ENCODE measurements around the gene DND1. TPM values are rescaled to one million over a fixed set of nuclear protein-coding genes. Genes with fewer than 3 reads are reported as not detected.

DND1 gene
- polyA plus RNA-seq, 2 of the 4 experiments (the other 2 are of a cell fraction), result 0.63 to 1.0 TPM

GRCh38 chr5:140700177-140701144, 27.1 kb upstream of the DND1 start, which contains the start of gene ZMAT2 (continued):
- TF ChIP-seq ZSCAN20 (CRISPR knock-in tag; IDR thresholded peaks at IDR 0.05) (no peak), NFE2L2 (conservative IDR thresholded peaks at IDR 0.05; ENCODE audit: low read length) (no peak), PHF8 (IDR thresholded peaks at IDR 0.05; ENCODE audit: borderline replicate concordance, low read depth) (peak; percentile 30; the same call in 1 of the 2 replicates), RAD21 (conservative IDR thresholded peaks at IDR 0.05 in 1 of 2, IDR thresholded peaks at IDR 0.05 in 1 of 2) (no peak), EP300 (IDR thresholded peaks at IDR 0.05) (no peak), E2F6 (IDR thresholded peaks at IDR 0.05; ENCODE audit: borderline replicate concordance, low read depth) (no peak), EHMT2 (IDR thresholded peaks at IDR 0.05; ENCODE audit: low read depth) (no peak), MAX (IDR thresholded peaks at IDR 0.05) (peak; percentile 69), POLR2A (IDR thresholded peaks at IDR 0.05; ENCODE audit: low read length) (peak; percentile 59), ESRRA (IDR thresholded peaks at IDR 0.05; ENCODE audit: borderline replicate concordance, low read length) (no peak), HOXB13 (CRISPR knock-in tag; IDR thresholded peaks at IDR 0.05; ENCODE audit: low read depth) (no peak), CHD2 (IDR thresholded peaks at IDR 0.05; ENCODE audit: low read length, partially characterized antibody) (no peak), RARB (CRISPR knock-in tag; IDR thresholded peaks at IDR 0.05) (no peak), KDM1A (IDR thresholded peaks at IDR 0.05; ENCODE audit: low read depth) (no peak), REST (IDR thresholded peaks at IDR 0.05) (no peak), ZFP36 (IDR thresholded peaks at IDR 0.05; ENCODE audit: borderline replicate concordance, partially characterized antibody) (no peak), NPAS2 (CRISPR knock-in tag; IDR thresholded peaks at IDR 0.05; ENCODE audit: borderline replicate concordance) (no peak), PBX3 (IDR thresholded peaks at IDR 0.05) (peak; percentile 22), GATA3 (IDR thresholded peaks at IDR 0.05; ENCODE audit: borderline replicate concordance) (peak; percentile 71), MAFK (IDR thresholded peaks at IDR 0.05; ENCODE audit: partially characterized antibody) (no peak), BHLHE40 (IDR thresholded peaks at IDR 0.05; ENCODE audit: low read depth, low read length) (no peak), HEYL (CRISPR knock-in tag; IDR thresholded peaks at IDR 0.05) (no peak), ELK1 (IDR thresholded peaks at IDR 0.05; ENCODE audit: low read depth, low read length) (no peak), FOXS1 (CRISPR knock-in tag; IDR thresholded peaks at IDR 0.05) (no peak), RCOR1 (IDR thresholded peaks at IDR 0.05; ENCODE audit: low read depth, low read length) (no peak), JUN (IDR thresholded peaks at IDR 0.05) (peak; percentile 61 to 91; a peak in 4 of 5 replicates), KDM5A (IDR thresholded peaks at IDR 0.05) (peak; percentile 91), RFX5 (IDR thresholded peaks at IDR 0.05) (no peak), NR3C1 (IDR thresholded peaks at IDR 0.05) (no peak), ZNF302 (CRISPR knock-in tag; IDR thresholded peaks at IDR 0.05) (no peak), FOSB (CRISPR knock-in tag; IDR thresholded peaks at IDR 0.05) (no peak), TFCP2L1 (CRISPR knock-in tag; IDR thresholded peaks at IDR 0.05) (no peak), MYC (IDR thresholded peaks at IDR 0.05; ENCODE audit: borderline replicate concordance, low read length) (no peak), CTCF (IDR thresholded peaks at IDR 0.05) (no peak)

All from A549 (cell line).